A673 (cell line): Measurements from ENCODE around the gene CYP2E1. TPM values are rescaled to one million over a fixed set of nuclear protein-coding genes. Genes with fewer than 3 reads are reported as not detected.

Experiments
- total RNA-seq: library from RNA; stranded (reverse); gene quantifications from 2 replicates; pipeline ENCODE4 v1.2.3, GENCODE V29; 2021

Gene CYP2E1
- total RNA-seq, 1 experiment from 2014 or later = 0.49 TPM

Other genes with a start within 250 kb of the CYP2E1 start
- 72.7 and 75.1 TPM in 2 replicates for gene TUBGCP2, start 218.5 kb upstream of the CYP2E1 start, total RNA-seq
- gene ZNF511, start 218.4 kb upstream of the CYP2E1 start, total RNA-seq = 51.8 and 61.4 TPM in 2 replicates
- 0.57 TPM in 1 of 2 replicates, not detected in the other for gene CALY, start 190.5 kb upstream of the CYP2E1 start, total RNA-seq
- not detected in 2 replicates for gene PRAP1, start 180.0 kb upstream of the CYP2E1 start, total RNA-seq
- gene FUOM, start 169.3 kb upstream of the CYP2E1 start, total RNA-seq = 16.0 and 22.3 TPM in 2 replicates
- 96.3 and 101 TPM in 2 replicates for gene ECHS1, start 154.0 kb upstream of the CYP2E1 start, total RNA-seq
- gene PAOX, start 148.1 kb upstream of the CYP2E1 start, total RNA-seq = 0.92 and 2.1 TPM in 2 replicates
- gene MTG1, start 133.2 kb upstream of the CYP2E1 start, total RNA-seq = 79.0 and 83.3 TPM in 2 replicates
- 0.13 TPM in 1 of 2 replicates, not detected in the other for gene SPRN, start 102.7 kb upstream of the CYP2E1 start, total RNA-seq
- 1.8 and 2.2 TPM in 2 replicates for gene SCART1, start 73.4 kb upstream of the CYP2E1 start, total RNA-seq
- gene SYCE1, start 38.2 kb downstream of the CYP2E1 start, total RNA-seq = not detected in 2 replicates
- gene FRG2B, start 99.4 kb downstream of the CYP2E1 start, total RNA-seq = 0.85 TPM in 1 of 2 replicates, not detected in the other